GM23248 (cell line): ENCODE data around the gene GFM2. TPM values are rescaled to one million over a fixed set of nuclear protein-coding genes. Genes with fewer than 3 reads are reported as not detected.

Source experiments
- DNase-seq: peaks from one replicate; pipeline ENCODE4 v3.0.0-alpha.2; 2015
- H2AFZ ChIP-seq: fragments of 200-600 bp; sonication (generic); 2 replicates; pipeline ENCODE4 v1.6.1; 2016; ENCODE audit warnings: antibody characterized with exemption
- H3F3A ChIP-seq: fragments of 200-600 bp; sonication (generic); 2 replicates; pipeline ENCODE4 v1.6.1; 2016; ENCODE audit warnings: mild to moderate bottlenecking, antibody characterized with exemption, mixed run types; ENCODE audit not compliant: insufficient read depth
- H3K27ac ChIP-seq: fragments of 200-600 bp; sonication (generic); 2 replicates; pipeline ENCODE4 v1.5.1; 2016; ENCODE audit warnings: mild to moderate bottlenecking
- H3K27me3 ChIP-seq: fragments of 200-600 bp; sonication (generic); replicated peaks from 2 replicates; pipeline ENCODE4 v1.6.1; 2016; ENCODE audit warnings: mild to moderate bottlenecking; ENCODE audit not compliant: insufficient read depth
- H3K36me3 ChIP-seq: fragments of 200-600 bp; sonication (generic); 2 replicates; pipeline ENCODE4 v1.6.1; 2016; ENCODE audit warnings: low read depth, mild to moderate bottlenecking
- H3K4me1 ChIP-seq: fragments of 200-600 bp; sonication (generic); 2 replicates; pipeline ENCODE4 v1.6.1; 2016; ENCODE audit warnings: mild to moderate bottlenecking; ENCODE audit not compliant: insufficient read depth
- H3K4me2 ChIP-seq: fragments of 200-600 bp; sonication (generic); one replicate; pipeline ENCODE4 v1.6.1; 2016; ENCODE audit warnings: mild to moderate bottlenecking; ENCODE audit not compliant: unreplicated experiment
- H3K4me3 ChIP-seq: fragments of 200-600 bp; sonication (generic); 2 replicates; pipeline ENCODE4 v1.5.1; 2016; ENCODE audit warnings: mild to moderate bottlenecking
- H3K79me2 ChIP-seq: fragments of 200-600 bp; sonication (generic); 2 replicates; pipeline ENCODE4 v1.6.1; 2016; ENCODE audit warnings: mild to moderate bottlenecking; ENCODE audit not compliant: insufficient read depth
- H3K9ac ChIP-seq: fragments of 200-600 bp; sonication (generic); 2 replicates; pipeline ENCODE4 v1.6.1; 2016; ENCODE audit warnings: mild to moderate bottlenecking
- H3K9me2 ChIP-seq: fragments of 200-600 bp; sonication (generic); 2 replicates; pipeline ENCODE4 v1.6.1; 2016; ENCODE audit warnings: mixed run types, mild to moderate bottlenecking, moderate library complexity; ENCODE audit not compliant: insufficient read depth
- H3K9me3 ChIP-seq: fragments of 200-600 bp; sonication (generic); one replicate; pipeline ENCODE4 v1.6.1; 2017; ENCODE audit warnings: low read depth
- H4K20me1 ChIP-seq: fragments of 200-600 bp; sonication (generic); 2 replicates; pipeline ENCODE4 v1.6.0; 2016; ENCODE audit not compliant: insufficient read depth
- EZH2 ChIP-seq: fragments of 200-600 bp; sonication (generic); IDR thresholded peaks from 2 replicates; pipeline ENCODE4 v1.6.1; 2018; ENCODE audit warnings: antibody characterized with exemption, mild to moderate bottlenecking; ENCODE audit not compliant: insufficient read depth, poor library complexity, severe bottlenecking
- EZH2phosphoT487 ChIP-seq: fragments of 200-600 bp; sonication (generic); IDR thresholded peaks from 2 replicates; pipeline ENCODE4 v1.6.1; 2018; ENCODE audit warnings: antibody characterized with exemption, moderate library complexity, mild to moderate bottlenecking, low read depth; ENCODE audit not compliant: insufficient read depth
- WGBS, 2 experiments: methylation state at CpG; one replicate each; pipeline ENCODE4 v1.1.6; 2015 to 2017; ENCODE audit warnings: low lambda C conversion rate in 2 of 2, low coverage in 1 of 2; ENCODE audit errors: missing lambda C conversion rate in 2 of 2; 5-methylcytosine and 5-hydroxymethylcytosine counted together
- in situ Hi-C: fragments of 300-500 bp; cut with MboI; formaldehyde crosslinking; loops from 2 replicates; pipeline ENCODE4 v1.15.0; 2020
- polyA plus RNA-seq: library from polyadenylated mRNA; unstranded; fragments of >200 nt; fragmentation: Nextera tagmentation; extraction: Ambion mirVana; gene quantifications from 2 replicates; pipeline ENCODE4 v1.2.1, GENCODE V29; 2016
- total RNA-seq: library from RNA; depleted of rRNA; stranded (reverse); fragments of >200 nt; shearing (Covaris generic); gene quantifications from 2 replicates; pipeline ENCODE4 v1.2.3, GENCODE V29; 2014; rRNA removed

GFM2 gene
- total RNA-seq (35.9 and 42.2 TPM in 2 replicates), polyA plus RNA-seq (21.6 and 23.3 TPM in 2 replicates)

- H3K4me1 ChIP-seq: peaks cover 43% of the 10 kb centered on the region
- H3K9me3 ChIP-seq: no peaks in the 10 kb centered on the region
- H3K27ac ChIP-seq: peak within 1 kb of the TSS; percentile 58
- in situ Hi-C loops: no loop called here
- peak; percentile 97 for DNase-seq
- H3K4me3 ChIP-seq: peak within 1 kb of the TSS; percentile 98
- H3K9me2 ChIP-seq: no peaks in the 10 kb centered on the region
- H3K9ac ChIP-seq: peak within 1 kb of the TSS; percentile 85
- peak within 1 kb of the TSS; percentile 80 for H3K4me2 ChIP-seq
- H3F3A ChIP-seq: peaks cover 22% of the 10 kb centered on the region
- no peaks in the 10 kb centered on the region for H3K27me3 ChIP-seq
- no peaks in the 10 kb centered on the region for H4K20me1 ChIP-seq
- TF ChIP-seq EZH2 (no peak), EZH2phosphoT487 (no peak)
- H2AFZ ChIP-seq: peak within 1 kb of the TSS; percentile 99
- peaks cover 23% of the 10 kb centered on the region for H3K36me3 ChIP-seq
- 1% methylated on average over 47 to 52 of the region's 54 CpGs for WGBS, 2 experiments
- H3K79me2 ChIP-seq: peaks cover 75% of the 10 kb centered on the region
Measured at GRCh38 chr5:74766849-74767578, at the start of gene GFM2, which contains the start of gene NSA2. GFM2 (minus strand) TSS chr5:74767117; CDS start chr5:74763742, 3,375 bp downstream. NSA2 (plus strand) TSS chr5:74767249; CDS start chr5:74767361, 112 bp downstream.

GRCh38 chr5:74810915-74811314, 44.0 kb upstream of the GFM2 start:
- Histone ChIP-seq H2AFZ (no peak overlapping the region), H3K27me3 (no peaks in the 10 kb centered on the region), H3K4me3 (no peak overlapping the region), H3K9ac (no peak overlapping the region), H3F3A (no peaks in the 10 kb centered on the region), H3K4me1 (no peaks in the 10 kb centered on the region), H3K36me3 (no peaks in the 10 kb centered on the region), H4K20me1 (no peaks in the 10 kb centered on the region), H3K9me2 (no peaks in the 10 kb centered on the region), H3K4me2 (no peak overlapping the region), H3K79me2 (no peaks in the 10 kb centered on the region), H3K27ac (no peak overlapping the region), H3K9me3 (no peaks in the 10 kb centered on the region)
- DNase-seq: peak; percentile 5
- 67% methylated on average over 4 of the region's 4 CpGs for WGBS, 2 experiments
- TF ChIP-seq EZH2phosphoT487 (no peak), EZH2 (no peak)
- in situ Hi-C loops: no loop called here

GRCh38 chr5:74801941-74802340, 35.0 kb upstream of the GFM2 start:
- H2AFZ ChIP-seq: no peak overlapping the region
- no peaks in the 10 kb centered on the region for H3K4me1 ChIP-seq
- H3K27ac ChIP-seq: no peak overlapping the region
- peak; percentile 24 for DNase-seq
- H3K9ac ChIP-seq: no peak overlapping the region
- WGBS, 2 experiments: 0% methylated on average over 1 of the region's 1 CpG
- H4K20me1 ChIP-seq: no peaks in the 10 kb centered on the region
- no peak overlapping the region for H3K4me3 ChIP-seq
- no peaks in the 10 kb centered on the region for H3K79me2 ChIP-seq
- TF ChIP-seq EZH2phosphoT487 (no peak), EZH2 (no peak)
- in situ Hi-C loops: no loop called here
- no peaks in the 10 kb centered on the region for H3K9me2 ChIP-seq
- H3K36me3 ChIP-seq: no peaks in the 10 kb centered on the region
- no peaks in the 10 kb centered on the region for H3F3A ChIP-seq
- H3K27me3 ChIP-seq: no peaks in the 10 kb centered on the region
- no peaks in the 10 kb centered on the region for H3K9me3 ChIP-seq
- H3K4me2 ChIP-seq: no peak overlapping the region

- Histone ChIP-seq H3F3A (no peaks in the 10 kb centered on the region), H3K4me1 (no peaks in the 10 kb centered on the region), H3K27me3 (no peaks in the 10 kb centered on the region), H3K4me3 (no peak overlapping the region), H3K9ac (no peak overlapping the region), H3K9me2 (no peaks in the 10 kb centered on the region), H4K20me1 (no peaks in the 10 kb centered on the region), H3K36me3 (no peaks in the 10 kb centered on the region), H3K4me2 (no peak overlapping the region), H3K27ac (no peak overlapping the region), H2AFZ (no peak overlapping the region), H3K79me2 (no peaks in the 10 kb centered on the region), H3K9me3 (no peaks in the 10 kb centered on the region)
- in situ Hi-C loops: no loop called here
- DNase-seq: no peak
- 90% methylated on average over 3 of the region's 3 CpGs for WGBS, 2 experiments
- TF ChIP-seq EZH2: no peak
- no peak for TF ChIP-seq EZH2phosphoT487
Measured at GRCh38 chr5:74801197-74801596, 34.3 kb upstream of the GFM2 start.
